Measurements from ENCODE around the gene FAM161B.

FAM161B gene

GRCh38 chr14:73886449-73887317, 63.2 kb downstream of the FAM161B start, which contains the start of gene ZNF410 (continued):
- TF ChIP-seq, protein P1, sequence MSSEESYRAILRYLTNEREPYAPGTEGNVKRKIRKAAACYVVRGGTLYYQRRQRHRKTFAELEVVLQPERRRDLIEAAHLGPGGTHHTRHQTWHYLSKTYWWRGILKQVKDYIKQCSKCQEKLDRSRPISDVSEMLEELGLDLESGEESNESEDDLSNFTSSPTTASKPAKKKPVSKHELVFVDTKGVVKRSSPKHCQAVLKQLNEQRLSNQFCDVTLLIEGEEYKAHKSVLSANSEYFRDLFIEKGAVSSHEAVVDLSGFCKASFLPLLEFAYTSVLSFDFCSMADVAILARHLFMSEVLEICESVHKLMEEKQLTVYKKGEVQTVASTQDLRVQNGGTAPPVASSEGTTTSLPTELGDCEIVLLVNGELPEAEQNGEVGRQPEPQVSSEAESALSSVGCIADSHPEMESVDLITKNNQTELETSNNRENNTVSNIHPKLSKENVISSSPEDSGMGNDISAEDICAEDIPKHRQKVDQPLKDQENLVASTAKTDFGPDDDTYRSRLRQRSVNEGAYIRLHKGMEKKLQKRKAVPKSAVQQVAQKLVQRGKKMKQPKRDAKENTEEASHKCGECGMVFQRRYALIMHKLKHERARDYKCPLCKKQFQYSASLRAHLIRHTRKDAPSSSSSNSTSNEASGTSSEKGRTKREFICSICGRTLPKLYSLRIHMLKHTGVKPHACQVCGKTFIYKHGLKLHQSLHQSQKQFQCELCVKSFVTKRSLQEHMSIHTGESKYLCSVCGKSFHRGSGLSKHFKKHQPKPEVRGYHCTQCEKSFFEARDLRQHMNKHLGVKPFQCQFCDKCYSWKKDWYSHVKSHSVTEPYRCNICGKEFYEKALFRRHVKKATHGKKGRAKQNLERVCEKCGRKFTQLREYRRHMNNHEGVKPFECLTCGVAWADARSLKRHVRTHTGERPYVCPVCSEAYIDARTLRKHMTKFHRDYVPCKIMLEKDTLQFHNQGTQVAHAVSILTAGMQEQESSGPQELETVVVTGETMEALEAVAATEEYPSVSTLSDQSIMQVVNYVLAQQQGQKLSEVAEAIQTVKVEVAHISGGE (tag by site-specific recombination; conservative IDR thresholded peaks at IDR 0.05; ENCODE audit: low read depth): peak; percentile 98
- peak; percentile 77 for TF ChIP-seq SP3 (tag by site-specific recombination; IDR thresholded peaks at IDR 0.05)
- no peak for TF ChIP-seq ZNF354C (tag by site-specific recombination; IDR thresholded peaks at IDR 0.05; ENCODE audit: borderline replicate concordance, low read depth)
- no peak for TF ChIP-seq ZNF155 (tag by site-specific recombination; IDR thresholded peaks at IDR 0.05)
- TF ChIP-seq, protein P2, sequence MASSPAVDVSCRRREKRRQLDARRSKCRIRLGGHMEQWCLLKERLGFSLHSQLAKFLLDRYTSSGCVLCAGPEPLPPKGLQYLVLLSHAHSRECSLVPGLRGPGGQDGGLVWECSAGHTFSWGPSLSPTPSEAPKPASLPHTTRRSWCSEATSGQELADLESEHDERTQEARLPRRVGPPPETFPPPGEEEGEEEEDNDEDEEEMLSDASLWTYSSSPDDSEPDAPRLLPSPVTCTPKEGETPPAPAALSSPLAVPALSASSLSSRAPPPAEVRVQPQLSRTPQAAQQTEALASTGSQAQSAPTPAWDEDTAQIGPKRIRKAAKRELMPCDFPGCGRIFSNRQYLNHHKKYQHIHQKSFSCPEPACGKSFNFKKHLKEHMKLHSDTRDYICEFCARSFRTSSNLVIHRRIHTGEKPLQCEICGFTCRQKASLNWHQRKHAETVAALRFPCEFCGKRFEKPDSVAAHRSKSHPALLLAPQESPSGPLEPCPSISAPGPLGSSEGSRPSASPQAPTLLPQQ (tag by site-specific recombination; IDR thresholded peaks at IDR 0.05): peak; percentile 73
- TF ChIP-seq ZNF132 (tag by site-specific recombination; IDR thresholded peaks at IDR 0.05; ENCODE audit: borderline replicate concordance): no peak
- TF ChIP-seq, protein P3, sequence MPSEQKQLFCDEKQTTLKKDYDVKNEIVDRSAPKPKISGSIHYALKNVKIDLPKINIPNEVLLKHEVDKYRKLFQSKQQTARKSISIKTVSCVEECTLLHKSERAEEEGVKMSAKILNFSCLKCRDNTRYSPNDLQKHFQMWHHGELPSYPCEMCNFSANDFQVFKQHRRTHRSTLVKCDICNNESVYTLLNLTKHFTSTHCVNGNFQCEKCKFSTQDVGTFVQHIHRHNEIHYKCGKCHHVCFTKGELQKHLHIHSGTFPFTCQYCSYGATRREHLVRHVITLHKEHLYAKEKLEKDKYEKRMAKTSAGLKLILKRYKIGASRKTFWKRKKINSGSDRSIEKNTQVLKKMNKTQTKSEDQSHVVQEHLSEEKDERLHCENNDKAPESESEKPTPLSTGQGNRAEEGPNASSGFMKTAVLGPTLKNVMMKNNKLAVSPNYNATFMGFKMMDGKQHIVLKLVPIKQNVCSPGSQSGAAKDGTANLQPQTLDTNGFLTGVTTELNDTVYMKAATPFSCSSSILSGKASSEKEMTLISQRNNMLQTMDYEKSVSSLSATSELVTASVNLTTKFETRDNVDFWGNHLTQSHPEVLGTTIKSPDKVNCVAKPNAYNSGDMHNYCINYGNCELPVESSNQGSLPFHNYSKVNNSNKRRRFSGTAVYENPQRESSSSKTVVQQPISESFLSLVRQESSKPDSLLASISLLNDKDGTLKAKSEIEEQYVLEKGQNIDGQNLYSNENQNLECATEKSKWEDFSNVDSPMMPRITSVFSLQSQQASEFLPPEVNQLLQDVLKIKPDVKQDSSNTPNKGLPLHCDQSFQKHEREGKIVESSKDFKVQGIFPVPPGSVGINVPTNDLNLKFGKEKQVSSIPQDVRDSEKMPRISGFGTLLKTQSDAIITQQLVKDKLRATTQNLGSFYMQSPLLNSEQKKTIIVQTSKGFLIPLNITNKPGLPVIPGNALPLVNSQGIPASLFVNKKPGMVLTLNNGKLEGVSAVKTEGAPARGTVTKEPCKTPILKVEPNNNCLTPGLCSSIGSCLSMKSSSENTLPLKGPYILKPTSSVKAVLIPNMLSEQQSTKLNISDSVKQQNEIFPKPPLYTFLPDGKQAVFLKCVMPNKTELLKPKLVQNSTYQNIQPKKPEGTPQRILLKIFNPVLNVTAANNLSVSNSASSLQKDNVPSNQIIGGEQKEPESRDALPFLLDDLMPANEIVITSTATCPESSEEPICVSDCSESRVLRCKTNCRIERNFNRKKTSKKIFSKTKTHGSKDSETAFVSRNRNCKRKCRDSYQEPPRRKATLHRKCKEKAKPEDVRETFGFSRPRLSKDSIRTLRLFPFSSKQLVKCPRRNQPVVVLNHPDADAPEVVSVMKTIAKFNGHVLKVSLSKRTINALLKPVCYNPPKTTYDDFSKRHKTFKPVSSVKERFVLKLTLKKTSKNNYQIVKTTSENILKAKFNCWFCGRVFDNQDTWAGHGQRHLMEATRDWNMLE (tag by site-specific recombination; conservative IDR thresholded peaks at IDR 0.05; ENCODE audit: low read depth): peak; percentile 68
- TF ChIP-seq REPIN1 (tag by site-specific recombination; IDR thresholded peaks at IDR 0.05; ENCODE audit: low read depth): no peak
- TF ChIP-seq ZNF610 (tag by site-specific recombination; IDR thresholded peaks at IDR 0.05; ENCODE audit: borderline replicate concordance): peak; percentile 50; the same call in 1 of the 2 replicates
- peak; percentile 75 for TF ChIP-seq KLF16 (tag by site-specific recombination; IDR thresholded peaks at IDR 0.05)
- peak; percentile 63 for TF ChIP-seq KLF1 (tag by site-specific recombination; IDR thresholded peaks at IDR 0.05)
- peak; percentile 64; the same call in 1 of the 2 replicates for TF ChIP-seq ZNF76 (tag by site-specific recombination; IDR thresholded peaks at IDR 0.05; ENCODE audit: borderline replicate concordance, low read depth)
- TF ChIP-seq ZSCAN30 (tag by site-specific recombination; IDR thresholded peaks at IDR 0.05): peak; percentile 95
- peak; percentile 42; the same call in 1 of the 2 replicates for TF ChIP-seq ZBTB10 (tag by site-specific recombination; IDR thresholded peaks at IDR 0.05)
- no peak; the same call in 1 of the 2 replicates for TF ChIP-seq BCL11B (tag by site-specific recombination; IDR thresholded peaks at IDR 0.05; ENCODE audit: low read depth)
- TF ChIP-seq ZXDB (tag by site-specific recombination; IDR thresholded peaks at IDR 0.05): peak; percentile 82
- peak; percentile 93 for TF ChIP-seq ZNF341 (tag by site-specific recombination; IDR thresholded peaks at IDR 0.05; ENCODE audit: low read depth)
- peak; percentile 46; the same call in 1 of the 2 replicates for TF ChIP-seq ZFP37 (tag by site-specific recombination; IDR thresholded peaks at IDR 0.05)
- TF ChIP-seq ZBTB20 (tag by site-specific recombination; IDR thresholded peaks at IDR 0.05): peak; percentile 90
- TF ChIP-seq, protein P4, sequence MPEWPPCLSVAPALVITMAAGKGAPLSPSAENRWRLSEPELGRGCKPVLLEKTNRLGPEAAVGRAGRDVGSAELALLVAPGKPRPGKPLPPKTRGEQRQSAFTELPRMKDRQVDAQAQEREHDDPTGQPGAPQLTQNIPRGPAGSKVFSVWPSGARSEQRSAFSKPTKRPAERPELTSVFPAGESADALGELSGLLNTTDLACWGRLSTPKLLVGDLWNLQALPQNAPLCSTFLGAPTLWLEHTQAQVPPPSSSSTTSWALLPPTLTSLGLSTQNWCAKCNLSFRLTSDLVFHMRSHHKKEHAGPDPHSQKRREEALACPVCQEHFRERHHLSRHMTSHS (tag by site-specific recombination; IDR thresholded peaks at IDR 0.05): no peak
- TF ChIP-seq YY2 (tag by site-specific recombination; IDR thresholded peaks at IDR 0.05): no peak
- TF ChIP-seq ZFHX2 (tag by site-specific recombination; conservative IDR thresholded peaks at IDR 0.05): peak; percentile 98
- TF ChIP-seq ZNF837 (tag by site-specific recombination; IDR thresholded peaks at IDR 0.05): no peak
- peak; percentile 51; the same call in 1 of the 2 replicates for TF ChIP-seq BCL11A (tag by site-specific recombination; IDR thresholded peaks at IDR 0.05; ENCODE audit: low read depth)
- TF ChIP-seq ZNF324 (tag by site-specific recombination; IDR thresholded peaks at IDR 0.05): no peak
- no peak for TF ChIP-seq GLI4 (tag by site-specific recombination; IDR thresholded peaks at IDR 0.05)
